Activated CD4-positive, alpha-beta T cell treated with anti-CD3 and anti-CD28 coated beads, Interleukin-2, amount 10 ng/mL, durations not matched to agents 24 days and 14 days (primary cell): Measurements from ENCODE around the gene SGSM2. TPM values are rescaled to one million over a fixed set of nuclear protein-coding genes. Genes with fewer than 3 reads are reported as not detected.
A peak's percentile ranks its signal among the peaks of the same experiment; 100 is the strongest.

Experiments used
- DNase-seq: peaks from one replicate; pipeline ENCODE4 v3.0.0; 2022
- H3K27ac Mint-ChIP-seq: one replicate; pipeline ENCODE4 v1.8.0; 2022; ENCODE audit warnings: mild to moderate bottlenecking, mixed read lengths
- H3K27me3 Mint-ChIP-seq: one replicate; pipeline ENCODE4 v1.8.0; 2022; ENCODE audit warnings: mixed read lengths
- H3K36me3 Mint-ChIP-seq: one replicate; pipeline ENCODE4 v1.8.0; 2022; ENCODE audit warnings: low read depth, mild to moderate bottlenecking, mixed read lengths
- H3K4me1 Mint-ChIP-seq: one replicate; pipeline ENCODE4 v1.8.0; 2021; ENCODE audit warnings: mixed read lengths
- H3K4me3 Mint-ChIP-seq: one replicate; pipeline ENCODE4 v1.8.0; 2022; ENCODE audit warnings: mild to moderate bottlenecking, moderate library complexity, mixed read lengths
- H3K9me3 Mint-ChIP-seq: one replicate; pipeline ENCODE4 v1.8.0; 2021; ENCODE audit warnings: mixed read lengths
- intact Hi-C: fragments of 100-400 bp; cut with micrococcal nuclease; formaldehyde crosslinking; loops from one replicate; pipeline ENCODE4 v1.15.1; 2023
- total RNA-seq: library from RNA; stranded (reverse); gene quantifications from 2 replicates; pipeline ENCODE4 v1.2.3, GENCODE V29; 2022

SGSM2 gene
- total RNA-seq, 1 donor from 2014 or later: 49.7 TPM

GRCh38 chr17:2398182-2398581 lies 60.9 kb downstream of the SGSM2 start:
- intact Hi-C loops: loop anchor here (10.0 kb wide), 1 partner anchor 683 kb away; the partner anchor contains the start of gene TLCD2
- Mint-ChIP-seq H3K9me3 (no peaks in the 10 kb centered on the region), H3K27ac (peak overlapping the region; percentile 80), H3K4me3 (peak overlapping the region; percentile 99), H3K27me3 (no peaks in the 10 kb centered on the region), H3K4me1 (peaks cover 46% of the 10 kb centered on the region), H3K36me3 (peaks cover 8% of the 10 kb centered on the region)
- DNase-seq: no peak

- H3K27me3 Mint-ChIP-seq: no peaks in the 10 kb centered on the region
- peaks cover 49% of the 10 kb centered on the region for H3K4me1 Mint-ChIP-seq
These were observed 61.6 kb downstream of the SGSM2 start for GRCh38 chr17:2398655-2399571.

GRCh38 chr17:2399572-2400473 lies 62.5 kb downstream of the SGSM2 start:
- Mint-ChIP-seq H3K4me3 (peak overlapping the region; percentile 99), H3K27me3 (no peaks in the 10 kb centered on the region), H3K27ac (peak overlapping the region; percentile 98), H3K36me3 (peaks cover 6% of the 10 kb centered on the region), H3K9me3 (no peaks in the 10 kb centered on the region), H3K4me1 (peaks cover 47% of the 10 kb centered on the region)
- intact Hi-C loops: loop anchor here (2.0 to 10.0 kb wide), 7 partner anchors 63 to 1967 kb away; partner anchors contain the start of genes HIC1, METTL16, OVCA2 and PAFAH1B1
- DNase-seq: peak; percentile 98

More at GRCh38 chr17:2398655-2399571, 61.6 kb downstream of the SGSM2 start:
- Mint-ChIP-seq H3K36me3 (peaks cover 6% of the 10 kb centered on the region), H3K4me3 (peak overlapping the region; percentile 99), H3K27ac (peak overlapping the region; percentile 98), H3K9me3 (no peaks in the 10 kb centered on the region)
- intact Hi-C loops: loop anchor here (10.0 kb wide), 1 partner anchor 684 kb away; the partner anchor contains the start of gene TLCD2
- DNase-seq: peak; percentile 89

- H3K4me1 Mint-ChIP-seq: peaks cover 50% of the 10 kb centered on the region
- peak; percentile 89 for DNase-seq
- no peaks in the 10 kb centered on the region for H3K9me3 Mint-ChIP-seq
- intact Hi-C loops: loop anchor here (2.0 to 5.0 kb wide), 6 partner anchors 64 to 1967 kb away; partner anchors contain the start of genes HIC1, METTL16, OVCA2 and PAFAH1B1
- H3K4me3 Mint-ChIP-seq: peak overlapping the region; percentile 99
- H3K36me3 Mint-ChIP-seq: peaks cover 9% of the 10 kb centered on the region
- no peaks in the 10 kb centered on the region for H3K27me3 Mint-ChIP-seq
- H3K27ac Mint-ChIP-seq: peak overlapping the region; percentile 98
These were observed 63.2 kb downstream of the SGSM2 start for GRCh38 chr17:2400474-2400866.

GRCh38 chr17:2400877-2401425 lies 63.6 kb downstream of the SGSM2 start, which contains the start of gene MNT:
MNT (minus strand) TSS chr17:2401060; CDS start chr17:2400712, 348 bp downstream.
- H3K27me3 Mint-ChIP-seq: no peaks in the 10 kb centered on the region
- peak within 1 kb of the TSS; percentile 98 for H3K27ac Mint-ChIP-seq
- peaks cover 52% of the 10 kb centered on the region for H3K4me1 Mint-ChIP-seq
- no peaks in the 10 kb centered on the region for H3K9me3 Mint-ChIP-seq
- peak within 1 kb of the TSS; percentile 99 for H3K4me3 Mint-ChIP-seq
- intact Hi-C loops: loop anchor here (1.0 to 5.0 kb wide), 9 partner anchors 15 to 1966 kb away; partner anchors contain the start of genes CLUH, HIC1, METTL16 and OVCA2
- H3K36me3 Mint-ChIP-seq: peaks cover 9% of the 10 kb centered on the region
- DNase-seq: peak; percentile 98

DNA sequence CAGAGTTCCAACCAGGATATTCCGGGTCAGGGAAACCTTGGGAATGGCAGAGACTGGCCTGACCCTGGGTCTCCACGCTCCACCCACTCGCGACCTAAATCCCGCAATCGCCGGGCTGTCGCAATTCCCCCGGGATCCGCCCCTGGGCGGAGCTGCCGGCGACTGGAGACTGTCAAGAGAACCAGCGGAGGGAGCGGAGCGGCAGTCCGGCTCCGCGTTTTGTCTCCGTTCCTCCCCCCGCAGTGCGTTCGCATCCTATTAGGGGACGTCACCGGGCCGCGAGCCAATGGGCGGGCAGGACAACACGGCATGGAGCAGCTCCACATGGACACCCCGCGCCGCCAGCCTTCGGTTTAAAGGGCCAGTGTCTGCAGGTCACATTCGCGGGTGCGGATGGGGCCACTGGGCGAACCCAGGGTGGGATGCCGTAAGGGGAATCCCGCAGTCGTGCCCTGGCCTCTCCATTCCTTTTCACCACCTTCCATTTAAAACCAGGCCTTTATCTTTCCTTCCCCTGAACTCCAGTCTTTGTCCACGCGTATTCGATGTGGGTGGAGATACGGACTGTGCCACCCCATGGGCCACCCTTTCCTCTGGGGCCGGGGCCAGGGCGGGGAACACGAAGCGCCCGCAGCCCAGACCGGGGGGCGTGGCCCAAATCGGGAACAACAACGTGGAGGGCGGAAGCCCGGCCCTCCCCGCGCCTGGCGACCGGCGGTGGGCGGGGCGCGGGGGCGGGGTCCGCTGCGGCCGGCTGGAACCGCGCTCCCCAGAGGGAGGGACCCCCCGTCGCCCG lies 64.3 kb downstream of the SGSM2 start:
- no peaks in the 10 kb centered on the region for H3K9me3 Mint-ChIP-seq
- intact Hi-C loops: loop anchor here (1.0 to 5.0 kb wide), 9 partner anchors 15 to 1966 kb away; partner anchors contain the start of genes CLUH, HIC1, METTL16 and OVCA2
- H3K4me1 Mint-ChIP-seq: peaks cover 54% of the 10 kb centered on the region
- H3K27me3 Mint-ChIP-seq: no peaks in the 10 kb centered on the region
- H3K36me3 Mint-ChIP-seq: peaks cover 8% of the 10 kb centered on the region
- peak overlapping the region; percentile 99 for H3K4me3 Mint-ChIP-seq
- DNase-seq: peak; percentile 100
- peak overlapping the region; percentile 98 for H3K27ac Mint-ChIP-seq

DNA sequence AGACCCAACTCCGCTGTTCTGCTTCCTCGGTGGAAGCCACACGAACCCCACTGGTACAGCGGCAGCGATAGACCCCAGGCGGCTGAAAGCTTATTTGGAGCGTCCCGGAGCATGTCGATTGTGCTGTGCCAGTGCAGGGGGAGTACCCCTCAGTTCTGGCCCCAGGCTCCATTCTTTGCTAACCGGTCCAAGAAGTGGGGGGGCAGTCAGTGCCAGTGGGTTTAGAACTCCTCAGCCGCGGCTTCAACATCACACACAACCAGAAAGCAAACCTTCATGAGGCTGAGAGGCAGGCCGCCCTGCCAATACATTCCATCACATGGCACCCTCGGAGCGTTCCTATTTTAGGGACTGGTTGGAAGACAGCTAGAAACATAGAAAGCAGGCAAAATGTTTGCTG lies 65.2 kb downstream of the SGSM2 start:
- DNase-seq: no peak
- intact Hi-C loops: loop anchor here (5.0 kb wide), 3 partner anchors 110 to 1965 kb away; partner anchors contain the start of genes METTL16, PAFAH1B1 and UBE2G1
- no peaks in the 10 kb centered on the region for H3K9me3 Mint-ChIP-seq
- H3K36me3 Mint-ChIP-seq: peaks cover 8% of the 10 kb centered on the region
- peak overlapping the region; percentile 65 for H3K27ac Mint-ChIP-seq
- no peaks in the 10 kb centered on the region for H3K27me3 Mint-ChIP-seq
- peak overlapping the region; percentile 82 for H3K4me3 Mint-ChIP-seq
- H3K4me1 Mint-ChIP-seq: peaks cover 54% of the 10 kb centered on the region

DNA sequence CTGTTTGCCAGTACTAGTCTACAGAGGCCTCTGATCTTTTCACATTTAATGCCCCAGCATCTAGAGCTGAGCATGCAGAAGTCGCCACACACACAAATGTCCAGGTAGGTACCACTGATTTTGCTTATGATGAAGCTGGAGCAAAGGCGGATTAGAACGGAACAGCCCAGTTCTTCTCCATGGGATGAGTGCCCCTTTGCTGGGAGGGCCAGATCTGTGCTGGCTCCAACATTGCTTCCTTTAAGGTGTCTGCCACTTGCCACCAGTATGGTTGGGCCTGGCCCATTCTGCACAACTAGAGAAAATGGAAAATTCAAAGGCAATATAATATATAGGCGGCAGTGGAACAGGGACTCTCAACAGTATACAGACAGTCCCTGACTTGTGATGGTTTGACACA lies 65.7 kb downstream of the SGSM2 start:
- no peaks in the 10 kb centered on the region for H3K27me3 Mint-ChIP-seq
- DNase-seq: no peak
- peaks cover 8% of the 10 kb centered on the region for H3K36me3 Mint-ChIP-seq
- no peaks in the 10 kb centered on the region for H3K9me3 Mint-ChIP-seq
- H3K4me3 Mint-ChIP-seq: peak overlapping the region; percentile 82
- peaks cover 50% of the 10 kb centered on the region for H3K4me1 Mint-ChIP-seq
- intact Hi-C loops: loop anchor here (5.0 kb wide), 3 partner anchors 109 to 1964 kb away; partner anchors contain the start of genes METTL16, PAFAH1B1 and UBE2G1
- no peak overlapping the region for H3K27ac Mint-ChIP-seq

- Mint-ChIP-seq H3K4me1 (peaks cover 40% of the 10 kb centered on the region), H3K27ac (no peak overlapping the region), H3K27me3 (no peaks in the 10 kb centered on the region), H3K9me3 (no peaks in the 10 kb centered on the region), H3K4me3 (peak overlapping the region; percentile 3), H3K36me3 (peaks cover 3% of the 10 kb centered on the region)
- no peak for DNase-seq
- intact Hi-C loops: no loop called here
These were observed 68.1 kb downstream of the SGSM2 start for GRCh38 chr17:2405247-2405926.

DNA sequence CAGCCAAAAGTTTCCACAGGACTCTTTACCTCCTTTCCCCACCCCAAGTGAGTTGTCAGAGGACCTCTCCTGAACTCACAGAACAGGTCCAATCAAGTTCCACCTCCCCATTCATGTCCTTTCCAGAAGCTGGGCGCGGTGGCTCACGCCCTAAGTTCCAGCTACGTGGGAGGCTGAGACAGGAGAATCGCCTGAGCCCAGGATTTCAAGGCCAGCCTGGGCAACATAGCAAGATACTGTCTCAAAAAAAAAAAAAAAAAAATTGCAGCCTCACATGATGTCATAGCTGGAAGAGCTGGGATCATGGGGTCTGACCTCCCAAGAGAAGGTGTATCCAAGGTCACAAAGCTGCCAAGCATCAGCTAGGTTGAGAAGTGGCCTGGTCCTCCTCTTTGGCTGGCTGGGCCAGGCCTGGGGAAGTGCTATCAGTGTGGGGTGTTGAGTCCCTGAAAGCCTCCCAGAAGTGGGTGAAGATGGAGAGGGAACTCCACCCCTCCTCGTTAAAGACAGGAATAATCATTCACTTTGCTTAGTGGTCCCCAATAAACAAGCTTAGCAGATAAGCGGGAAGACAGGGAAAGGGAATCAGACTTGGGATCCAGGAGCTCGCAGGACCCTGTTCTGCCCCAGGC lies 69.1 kb downstream of the SGSM2 start:
- H3K4me3 Mint-ChIP-seq: no peak overlapping the region

DNA sequence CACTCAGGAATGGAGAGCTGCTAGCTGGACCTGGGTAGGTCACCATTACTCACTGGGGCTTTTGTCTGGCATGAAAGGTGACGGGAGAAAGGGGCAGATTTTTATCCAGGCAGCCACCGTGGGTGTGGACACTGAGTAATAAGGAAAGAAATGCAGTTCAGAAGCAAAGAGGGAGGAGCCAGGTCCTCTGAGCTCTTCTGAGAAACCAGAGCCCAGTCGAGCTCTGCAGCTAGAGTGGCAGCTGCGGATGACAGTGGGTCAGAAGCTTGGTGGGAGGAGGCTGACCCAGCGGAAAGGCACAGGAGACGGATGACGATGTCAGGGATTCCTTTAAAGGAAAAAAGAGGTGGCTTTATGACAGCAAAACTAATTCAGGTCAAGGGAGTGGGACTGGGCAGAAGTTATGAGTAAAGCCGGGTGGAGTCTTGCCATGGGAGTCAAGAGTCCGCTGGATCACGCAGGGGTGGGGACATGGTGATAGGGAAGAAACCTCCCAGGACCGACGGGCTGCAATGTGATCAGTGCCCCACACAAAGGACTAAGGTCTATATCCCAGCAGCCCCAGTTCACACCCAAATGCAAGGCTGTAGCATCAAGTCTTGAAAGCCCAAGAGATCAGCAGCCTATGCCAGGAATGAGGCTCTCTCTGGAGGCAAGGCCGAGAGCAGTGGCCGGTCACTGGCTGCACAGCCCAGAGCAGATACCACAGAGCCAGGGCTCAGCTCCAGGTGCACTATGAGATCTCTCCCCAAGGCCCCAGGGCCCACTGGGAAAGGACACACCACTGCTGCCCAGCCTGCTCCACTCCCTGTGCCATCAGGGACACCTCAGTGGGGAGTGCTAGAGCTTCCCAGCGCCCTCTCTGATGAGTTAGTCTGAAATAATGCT lies 69.8 kb downstream of the SGSM2 start:
- peak; percentile 64 for DNase-seq
- no peak overlapping the region for H3K4me3 Mint-ChIP-seq
- no peaks in the 10 kb centered on the region for H3K9me3 Mint-ChIP-seq
- H3K4me1 Mint-ChIP-seq: peaks cover 35% of the 10 kb centered on the region
- H3K27ac Mint-ChIP-seq: peak overlapping the region; percentile 79
- intact Hi-C loops: no loop called here
- no peaks in the 10 kb centered on the region for H3K27me3 Mint-ChIP-seq
- H3K36me3 Mint-ChIP-seq: peaks cover 7% of the 10 kb centered on the region

More for the DNA sequence above, 69.1 kb downstream of the SGSM2 start:
- H3K27me3 Mint-ChIP-seq: no peaks in the 10 kb centered on the region
- peak; percentile 52 for DNase-seq
- H3K9me3 Mint-ChIP-seq: no peaks in the 10 kb centered on the region
- peaks cover 38% of the 10 kb centered on the region for H3K4me1 Mint-ChIP-seq
- intact Hi-C loops: no loop called here
- H3K36me3 Mint-ChIP-seq: peaks cover 7% of the 10 kb centered on the region
- H3K27ac Mint-ChIP-seq: peak overlapping the region; percentile 79
